Subcutaneous adipose tissue (tissue), 4 donors: ENCODE measurements around the gene LRCH1. TPM values are rescaled to one million over a fixed set of nuclear protein-coding genes. Genes with fewer than 3 reads are reported as not detected.

Experiments used
- CTCF ChIP-seq: fragments of 450-650 bp; IDR thresholded peaks from one replicate; pipeline ENCODE4 v1.5.1; 2016; ENCODE audit warnings: low read depth, mild to moderate bottlenecking, control low read depth, antibody characterized with exemption, moderate library complexity
- total RNA-seq, 4 donors: library from RNA; depleted of rRNA; stranded (reverse); fragments of >200 nt; gene quantifications; one replicate each; pipeline ENCODE4 v1.1.0, GENCODE V29; 2016

The LRCH1 gene
- total RNA-seq, 4 donors from 2014 or later = 18.9 to 27.5 (median 25.7) TPM

- TF ChIP-seq CTCF = no peak
Measured at GRCh38 chr13:46668302-46668720, 115.3 kb downstream of the LRCH1 start.

GRCh38 chr13:46668931-46669525 is 116.1 kb downstream of the LRCH1 start:
- TF ChIP-seq CTCF = no peak

GRCh38 chr13:46672338-46673090 is 119.5 kb downstream of the LRCH1 start:
- TF ChIP-seq CTCF = no peak

- TF ChIP-seq CTCF = no peak
Measured at GRCh38 chr13:46675016-46675415, 122.0 kb downstream of the LRCH1 start.

GRCh38 chr13:46676378-46676725 is 123.4 kb downstream of the LRCH1 start:
- TF ChIP-seq CTCF = no peak

GRCh38 chr13:46679369-46680120 is 126.6 kb downstream of the LRCH1 start:
- TF ChIP-seq CTCF = no peak

GRCh38 chr13:46682015-46682414 is 129.0 kb downstream of the LRCH1 start:
- TF ChIP-seq CTCF = no peak
